GM21526 (cell line): ENCODE data around the gene SPEM3.

Experiments
- ATAC-seq: cut with Tn5 transposase; IDR thresholded peaks from one replicate; pipeline ENCODE4 v1.9.1; 2021; ENCODE audit warnings: moderate library complexity; ENCODE audit not compliant: unreplicated experiment, low FRiP score

SPEM3 gene

DNA sequence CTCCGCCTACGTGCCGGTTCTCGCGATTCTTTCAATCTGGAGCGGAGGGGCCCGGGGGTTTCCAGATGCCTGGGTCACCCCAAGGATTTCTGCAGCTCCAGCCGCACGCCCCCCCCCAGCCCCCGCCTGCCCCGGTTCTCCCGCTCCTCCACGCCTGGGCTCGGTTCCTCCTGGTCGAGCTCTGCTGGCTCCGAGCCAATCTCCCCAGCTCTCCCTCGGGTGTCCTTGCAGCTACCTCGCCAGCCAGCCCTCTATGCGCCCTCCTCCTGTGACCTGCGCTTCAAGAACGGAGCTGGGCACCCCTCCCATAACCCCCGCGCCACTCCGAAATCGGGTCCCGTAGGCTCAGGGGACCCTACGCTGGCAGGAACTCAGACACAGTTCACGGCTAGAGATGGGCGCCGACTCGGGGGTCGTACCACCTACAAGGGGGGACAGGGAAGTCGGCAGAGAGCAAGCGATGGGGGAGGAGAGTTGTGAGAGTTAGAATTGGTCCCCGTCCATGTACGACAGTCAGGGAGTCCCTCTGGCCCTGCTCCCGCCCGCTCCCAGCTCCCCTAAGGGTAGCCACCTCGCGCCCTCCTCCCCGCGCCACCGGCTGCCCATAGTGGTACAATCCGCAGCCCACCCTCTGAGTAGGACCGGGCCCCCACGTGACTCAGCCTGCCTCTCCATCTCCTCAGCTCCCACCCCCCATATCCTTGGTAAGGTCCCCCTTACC lies 11.6 kb downstream of the SPEM3 start:
- no peak for ATAC-seq

DNA sequence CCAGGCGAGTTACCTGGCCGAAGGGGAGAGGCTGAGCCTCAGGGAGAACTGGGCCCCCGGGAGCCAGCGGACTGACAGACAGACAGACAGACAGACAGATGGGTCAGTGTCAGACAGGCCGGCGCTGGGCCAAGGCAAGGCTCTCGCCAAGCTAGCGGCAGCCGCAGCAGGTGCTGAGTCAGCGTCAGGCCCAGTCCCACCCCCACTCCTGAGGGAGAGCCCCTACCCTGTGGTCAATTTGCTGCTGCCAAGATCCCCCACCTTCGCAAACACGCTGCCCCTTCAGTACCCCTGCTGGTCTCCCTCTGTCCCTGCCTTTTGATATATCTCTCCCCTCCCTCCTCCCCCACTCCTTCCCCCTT lies 12.2 kb downstream of the SPEM3 start:
- ATAC-seq = no peak

DNA sequence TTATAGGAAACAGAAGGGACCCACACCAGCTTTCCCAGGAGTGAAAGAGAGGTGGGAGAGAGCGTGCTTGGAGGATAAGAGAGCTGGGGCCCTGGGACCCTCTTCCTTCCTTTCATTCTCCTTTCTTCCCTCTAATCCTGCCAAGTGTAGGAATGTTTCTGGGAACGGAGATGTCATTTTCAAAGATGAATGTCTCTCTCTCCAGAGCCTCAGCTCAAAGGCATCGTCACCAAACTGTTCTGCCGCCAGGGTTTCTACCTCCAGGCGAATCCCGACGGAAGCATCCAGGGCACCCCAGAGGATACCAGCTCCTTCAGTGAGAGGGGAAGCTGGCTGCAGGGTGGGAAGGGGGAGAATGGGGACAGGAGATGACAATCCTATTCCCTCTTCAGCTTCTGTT lies 12.6 kb downstream of the SPEM3 start:
- ATAC-seq = no peak

DNA sequence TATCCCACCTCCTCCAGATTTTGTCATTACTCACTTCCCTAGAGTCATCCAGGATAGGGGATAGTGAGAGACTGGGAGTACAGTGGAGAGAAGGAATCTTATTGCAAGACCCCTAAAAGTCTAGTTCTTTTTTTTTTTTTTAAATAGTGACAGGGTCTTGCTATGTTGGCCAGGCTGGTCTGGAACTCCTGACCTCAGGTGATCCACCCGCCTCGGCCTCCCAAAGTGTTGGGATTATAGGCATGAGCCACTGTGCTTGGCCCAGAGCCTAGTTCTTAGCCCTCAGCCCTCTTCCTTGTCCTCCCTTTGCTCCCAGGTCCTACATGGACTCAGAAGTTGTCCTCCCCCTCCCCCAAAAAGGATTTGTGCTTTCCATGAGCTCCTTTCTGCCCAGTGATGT lies 13.5 kb downstream of the SPEM3 start:
- ATAC-seq = no peak

DNA sequence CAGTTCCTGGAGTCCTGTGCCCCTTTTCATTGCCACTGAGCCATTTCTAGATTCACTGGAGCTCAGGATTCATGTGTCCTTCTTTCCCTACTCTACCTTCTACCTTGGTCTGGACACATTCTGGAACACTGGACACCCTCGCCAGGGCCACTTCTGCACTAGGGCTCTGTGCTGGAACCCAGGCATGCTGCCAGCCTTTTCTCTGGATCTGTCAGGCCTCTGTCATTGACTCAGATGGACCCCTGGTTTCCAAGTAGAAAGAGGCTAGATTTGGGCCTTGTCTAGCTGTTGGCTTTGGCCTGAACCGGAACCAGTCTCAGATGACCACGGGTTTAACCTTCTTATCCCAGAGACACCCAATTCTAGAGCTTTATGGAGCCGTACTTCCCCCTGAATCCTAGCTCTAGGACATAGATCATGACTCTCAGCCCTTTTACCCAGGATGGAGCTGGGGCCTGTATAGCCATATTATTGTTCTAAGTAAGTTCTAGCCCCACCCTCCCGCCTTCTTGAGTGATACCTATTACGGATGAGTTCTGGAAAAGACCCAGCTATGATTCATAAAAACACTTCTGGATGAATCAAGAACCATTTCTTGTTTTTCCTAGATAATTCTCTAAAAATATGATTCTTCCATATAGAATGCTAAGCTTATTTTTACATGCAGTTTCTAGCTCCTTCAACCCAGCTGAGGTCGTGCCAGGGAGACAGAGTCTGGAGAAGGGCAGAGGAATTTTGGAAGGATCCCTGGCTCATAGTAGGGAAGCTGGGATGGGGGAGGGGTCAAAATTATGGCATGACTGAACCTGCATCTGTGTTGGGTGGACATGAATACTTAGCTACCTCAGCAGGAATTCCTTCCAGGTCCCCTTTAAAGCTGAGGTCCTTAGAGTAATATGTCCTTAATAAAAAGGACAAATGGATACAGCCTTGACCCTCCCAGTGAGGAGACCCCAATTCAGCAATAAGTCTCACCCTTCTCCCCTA lies 15.1 kb downstream of the SPEM3 start:
- ATAC-seq = no peak

GRCh38 chr17:7444682-7445618 lies 16.3 kb downstream of the SPEM3 start, which contains the start of gene CHRNB1:
Gene CHRNB1 (plus strand): TSS chr17:7445061. CDS start chr17:7445128, 67 bp downstream.
- ATAC-seq = no peak

GRCh38 chr17:7445619-7445968 lies 16.9 kb downstream of the SPEM3 start:
- no peak for ATAC-seq

- no peak for ATAC-seq
Measured at GRCh38 chr17:7448461-7448860, 19.8 kb downstream of the SPEM3 start.

DNA sequence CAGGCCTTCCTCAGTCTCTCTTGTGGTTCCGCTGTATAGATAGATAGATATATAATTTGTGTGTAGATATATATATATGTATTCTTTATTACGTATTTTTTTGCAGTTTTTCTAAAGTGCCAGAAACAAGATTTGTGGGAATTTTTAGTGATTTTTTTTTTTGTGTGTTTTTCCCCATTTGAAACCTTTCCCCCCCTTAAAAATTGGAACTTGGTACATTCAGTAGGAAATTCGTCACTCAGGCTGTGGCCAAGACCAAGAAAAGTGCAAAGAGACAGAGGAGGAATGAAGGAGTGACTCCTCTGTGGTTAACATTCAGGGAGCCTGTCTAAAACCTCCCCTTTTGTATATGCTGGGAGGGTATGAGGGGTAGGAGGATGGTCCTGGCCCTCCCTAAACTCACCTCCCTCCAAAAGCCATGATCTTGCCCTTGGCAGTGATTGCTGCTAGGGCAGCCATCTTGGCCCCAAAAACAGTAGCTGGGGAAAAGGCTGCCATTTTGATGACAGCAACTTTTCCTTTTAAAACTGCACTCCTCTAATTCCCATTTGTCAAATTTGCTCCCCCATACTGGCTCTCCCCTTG lies 31.4 kb downstream of the SPEM3 start:
- ATAC-seq = no peak

GRCh38 chr17:7460850-7461660 lies 32.4 kb downstream of the SPEM3 start:
- no peak for ATAC-seq

GRCh38 chr17:7462474-7463371 lies 34.1 kb downstream of the SPEM3 start:
- no peak for ATAC-seq

- ATAC-seq = no peak
Measured at GRCh38 chr17:7463372-7463846, 34.8 kb downstream of the SPEM3 start.

DNA sequence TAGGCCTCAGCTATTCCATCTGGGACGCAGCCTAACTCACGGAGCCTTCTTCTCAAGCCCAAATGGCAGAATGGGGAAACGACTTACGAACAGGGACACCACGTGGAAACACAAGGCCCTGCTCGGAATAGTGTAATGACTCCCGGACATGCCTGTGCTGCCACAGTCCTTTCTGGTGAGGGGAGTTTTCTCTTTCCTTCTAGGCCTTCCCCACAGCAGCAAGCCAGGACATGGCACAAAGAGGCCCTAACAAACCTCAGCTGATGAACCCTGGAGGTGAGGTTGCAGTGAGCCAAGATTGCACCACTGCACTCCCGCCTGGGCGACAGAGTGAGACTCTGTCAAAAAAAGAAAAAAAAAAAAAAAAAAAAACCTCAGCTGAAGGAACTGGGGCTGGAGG lies 35.4 kb downstream of the SPEM3 start:
- ATAC-seq = no peak

GRCh38 chr17:7465597-7466275 lies 37.1 kb downstream of the SPEM3 start:
- no peak for ATAC-seq

GRCh38 chr17:7466318-7466638 lies 37.6 kb downstream of the SPEM3 start:
- no peak for ATAC-seq

GRCh38 chr17:7466639-7467341 lies 38.1 kb downstream of the SPEM3 start:
- ATAC-seq = no peak

- no peak for ATAC-seq
Measured at GRCh38 chr17:7467498-7467897, 38.8 kb downstream of the SPEM3 start.
